GM21717 (cell line): ENCODE results near the gene SMAD7.

ENCODE experiments used
- ATAC-seq: cut with Tn5 transposase; IDR thresholded peaks from one replicate; pipeline ENCODE4 v1.9.1; 2021; ENCODE audit warnings: mild to moderate bottlenecking, moderate library complexity; ENCODE audit not compliant: unreplicated experiment

SMAD7 gene

GRCh38 chr18:48919547-48919946 lies 31.2 kb downstream of the SMAD7 start:
- ATAC-seq = no peak

DNA sequence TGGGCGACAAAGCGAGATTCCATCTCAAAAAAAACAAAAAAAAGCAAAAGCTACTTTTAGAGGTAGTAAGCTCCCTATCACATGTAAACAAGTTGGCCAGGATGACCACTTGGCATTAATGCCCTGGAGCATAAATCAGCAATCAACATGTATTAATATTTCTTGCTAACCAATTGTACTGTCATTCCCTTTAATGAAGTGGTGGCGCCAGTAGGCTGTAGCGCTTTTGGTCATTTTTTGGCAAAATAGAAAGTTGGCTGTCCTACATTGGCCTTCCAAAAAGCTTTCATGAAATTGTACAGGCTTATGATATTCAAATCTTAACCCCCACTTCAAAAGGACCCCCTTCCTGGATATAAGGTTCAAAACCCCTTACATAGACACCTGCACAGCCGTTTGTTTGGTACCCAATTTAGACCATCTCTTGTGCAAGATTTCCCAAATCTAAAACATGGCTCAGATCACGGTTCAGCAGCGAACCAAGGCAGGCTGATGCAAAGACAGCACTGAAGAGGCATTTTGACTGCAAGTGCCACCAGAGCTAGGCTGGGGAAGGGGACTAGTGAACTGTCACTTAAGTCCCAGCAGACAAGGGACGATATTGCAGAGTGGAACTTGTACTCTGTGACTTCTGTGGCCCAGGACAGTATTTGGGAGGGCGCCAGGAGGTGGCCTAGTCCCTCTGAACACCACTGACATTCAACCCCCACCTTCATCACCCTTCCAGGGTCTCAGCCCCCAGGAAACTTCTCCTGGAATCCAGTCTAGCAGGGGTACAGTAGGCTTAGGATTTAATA lies 31.9 kb downstream of the SMAD7 start:
- ATAC-seq = no peak

DNA sequence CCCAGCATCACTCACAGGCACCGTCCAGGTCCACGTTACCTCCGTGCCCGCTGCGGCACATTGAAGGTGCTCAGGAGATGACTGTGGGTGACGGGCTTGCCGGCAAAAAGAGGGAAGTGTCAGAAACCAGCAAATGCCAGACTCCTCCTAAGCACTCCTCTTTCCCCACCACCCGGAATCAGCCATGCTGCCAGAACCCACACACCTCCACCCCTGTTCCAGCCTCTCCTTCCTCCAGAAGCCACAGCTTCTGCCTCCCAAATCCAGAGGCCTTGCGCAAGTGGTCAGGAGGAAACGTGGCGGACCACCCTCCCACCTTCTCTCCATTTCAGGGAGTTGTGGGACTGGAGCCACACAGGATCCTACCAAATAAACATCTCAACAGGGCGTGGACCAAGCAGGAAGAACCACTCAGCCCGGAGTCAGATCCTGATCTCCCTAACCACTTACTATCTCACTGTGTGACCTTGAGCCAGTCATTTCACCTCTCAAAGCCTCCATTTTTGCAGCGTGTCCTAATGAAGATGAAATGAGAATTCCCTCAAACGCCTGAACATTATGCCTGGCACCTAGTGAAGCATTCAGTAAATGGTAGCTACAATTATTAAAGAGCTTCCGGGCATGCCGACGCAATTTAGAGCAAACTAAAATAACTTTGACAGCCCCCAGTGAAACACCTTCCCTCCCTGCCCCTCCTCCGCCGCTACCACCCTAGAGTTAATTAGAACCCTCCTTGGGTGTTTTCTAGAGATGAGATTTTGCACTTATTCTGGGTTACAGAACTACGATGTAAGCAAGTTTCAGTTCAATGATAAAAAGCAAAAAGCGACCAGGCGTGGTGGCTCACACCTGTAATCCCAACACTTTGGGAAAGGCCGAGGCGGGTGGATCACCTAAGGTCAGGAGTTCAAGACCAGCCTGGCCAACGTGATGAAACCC lies 32.9 kb downstream of the SMAD7 start:
- no peak for ATAC-seq

DNA sequence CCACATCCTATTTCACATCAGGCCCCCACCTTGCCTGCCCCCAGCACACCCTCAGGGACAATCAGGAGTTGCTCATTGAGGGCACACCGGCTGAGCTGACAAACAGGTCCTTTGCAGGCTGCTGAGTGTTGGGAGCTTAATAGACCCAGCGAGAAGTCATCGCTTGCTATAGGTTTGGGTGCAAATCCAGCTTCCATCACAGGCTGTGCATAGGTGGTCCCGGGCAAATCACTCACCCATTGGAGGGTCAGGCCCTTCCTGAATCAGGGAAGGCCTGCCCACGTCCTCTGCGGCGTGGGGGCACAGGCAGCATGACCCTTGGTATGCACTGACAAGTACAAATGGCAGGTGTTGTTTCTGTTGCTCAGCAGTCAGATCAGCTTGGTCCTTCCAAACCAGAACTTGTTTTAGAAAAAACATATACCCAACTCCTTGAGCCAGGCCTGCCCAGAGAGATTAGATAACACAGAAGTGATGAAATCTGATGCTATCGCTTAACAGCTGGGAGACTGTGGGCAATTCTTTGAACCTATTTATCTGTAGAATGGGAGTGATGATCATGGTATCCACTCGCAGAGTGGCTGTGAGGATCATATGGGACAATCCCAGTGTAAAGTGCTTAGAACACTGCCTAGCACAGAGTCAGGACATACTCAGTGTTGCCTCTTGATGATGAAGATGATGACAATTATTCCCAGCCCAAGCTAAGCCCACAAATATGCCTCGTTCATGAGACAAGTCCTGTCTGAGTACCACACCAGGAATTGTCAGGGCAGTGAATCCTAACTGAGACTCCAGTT lies 34.9 kb downstream of the SMAD7 start:
- ATAC-seq = no peak

GRCh38 chr18:48914581-48915251 lies 36.0 kb downstream of the SMAD7 start:
- ATAC-seq = no peak

- ATAC-seq = no peak
Observed at GRCh38 chr18:48913775-48914174, 37.0 kb downstream of the SMAD7 start.

DNA sequence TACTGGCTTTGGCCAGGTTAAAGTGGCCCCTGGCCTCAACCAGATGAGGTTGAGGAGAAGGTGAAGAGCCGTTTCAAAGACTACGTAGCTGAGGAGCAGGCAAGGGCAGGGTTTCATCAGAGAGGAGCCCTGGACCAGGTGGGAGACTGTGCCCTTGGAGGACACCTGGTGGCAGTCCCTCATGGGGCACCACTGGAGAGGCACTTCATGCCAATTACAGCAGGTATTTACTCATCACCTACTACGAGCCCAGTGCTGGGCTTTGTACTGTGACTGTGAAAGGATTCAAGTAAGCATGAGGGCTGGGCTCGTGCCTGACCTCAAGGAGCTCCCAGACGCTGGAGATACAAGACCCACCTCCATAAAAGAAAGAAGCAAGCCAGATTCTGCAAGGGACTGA lies 37.6 kb downstream of the SMAD7 start:
- ATAC-seq = no peak

DNA sequence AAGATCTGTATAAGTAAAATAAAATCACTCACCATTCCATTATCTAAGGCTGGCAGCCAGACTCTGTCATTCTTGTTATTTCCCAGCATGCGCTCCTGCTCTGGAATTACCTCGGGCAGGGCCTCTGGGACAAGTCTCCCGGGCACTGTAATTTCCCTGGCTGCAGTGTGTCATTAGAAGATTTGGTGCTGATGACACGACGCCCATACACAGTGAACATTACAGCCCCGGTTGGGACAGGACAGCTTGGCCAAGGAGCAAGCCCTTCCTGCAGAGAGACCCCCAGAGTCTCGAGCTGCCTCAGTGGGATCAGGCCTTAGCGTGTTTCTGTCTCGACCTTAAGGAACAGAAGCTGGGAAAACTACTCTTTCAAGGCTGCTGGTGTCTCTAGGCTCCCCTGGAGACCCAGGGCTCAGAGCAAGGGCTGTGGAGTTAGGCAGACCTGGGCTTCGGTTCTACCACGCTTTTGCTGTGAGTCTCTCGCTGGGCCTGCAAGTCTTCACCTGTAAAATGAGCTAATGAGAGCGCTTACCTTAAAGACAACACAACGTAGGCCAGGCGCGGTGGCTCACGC lies 39.7 kb downstream of the SMAD7 start:
- no peak for ATAC-seq

- no peak for ATAC-seq
Observed at GRCh38 chr18:48909721-48910120, 41.0 kb downstream of the SMAD7 start.

DNA sequence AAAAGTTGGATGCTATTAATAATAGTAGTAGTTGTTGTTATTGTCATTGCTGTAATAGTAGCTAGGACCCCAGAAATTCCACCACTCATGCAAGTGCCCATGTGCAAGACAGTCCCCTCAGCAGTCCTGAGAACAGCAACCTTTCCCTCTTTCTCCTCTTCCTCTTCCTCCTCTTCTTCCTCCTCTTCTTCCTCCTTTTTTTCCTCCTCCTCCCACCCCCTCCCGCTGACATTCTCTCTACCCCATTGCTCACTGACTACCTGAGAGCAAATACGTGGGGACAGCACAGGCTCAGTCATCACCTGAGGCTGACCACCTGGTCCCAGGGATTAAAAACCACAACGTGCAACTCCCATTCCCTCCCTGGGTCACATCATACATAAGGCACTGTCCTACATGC lies 41.8 kb downstream of the SMAD7 start:
- ATAC-seq = no peak

DNA sequence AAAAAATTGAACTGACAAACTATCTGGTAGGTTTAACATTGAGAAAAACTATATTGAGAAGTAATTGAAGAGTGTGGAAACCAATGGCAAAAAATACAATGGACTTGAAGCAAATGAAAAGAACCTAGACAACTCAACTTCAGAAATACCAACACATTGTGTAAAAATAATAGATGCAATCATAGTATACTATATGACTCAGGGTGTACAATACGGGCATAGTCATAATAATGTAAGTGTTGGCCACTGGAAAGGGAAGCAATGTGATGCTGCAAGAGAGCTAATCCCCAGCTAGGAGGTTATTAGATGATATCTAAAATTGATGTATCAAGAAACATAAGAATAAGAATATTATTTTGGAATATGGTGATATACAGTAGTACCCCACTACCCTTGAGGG lies 45.3 kb downstream of the SMAD7 start:
- no peak for ATAC-seq

DNA sequence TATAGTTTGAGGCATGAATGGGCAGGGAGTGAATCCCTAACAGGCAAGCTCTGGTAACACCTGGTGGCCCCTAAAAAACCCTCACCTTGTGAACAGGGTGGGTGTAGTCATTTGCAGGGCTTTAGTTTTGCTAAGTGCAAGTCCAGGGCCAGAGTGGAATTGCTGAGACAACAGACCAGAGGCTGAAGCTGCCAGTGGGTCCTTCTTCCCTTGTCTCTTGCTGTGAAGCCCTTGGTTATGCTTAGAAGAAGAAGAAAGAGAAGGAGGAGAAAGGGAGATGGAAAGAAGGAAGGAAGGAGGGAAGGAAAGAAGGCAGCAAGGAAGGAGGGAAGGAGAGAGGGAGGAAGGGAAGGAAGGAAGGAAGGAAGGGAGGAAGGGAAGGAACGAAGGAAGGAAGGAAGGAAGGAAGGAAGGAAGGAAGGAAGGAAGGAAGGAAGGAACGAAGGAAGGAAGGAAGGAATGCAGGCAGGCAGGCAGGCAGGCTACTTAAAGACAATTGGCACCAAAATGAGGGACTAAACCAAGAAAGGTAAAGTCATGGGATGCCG lies 45.8 kb downstream of the SMAD7 start:
- no peak for ATAC-seq

DNA sequence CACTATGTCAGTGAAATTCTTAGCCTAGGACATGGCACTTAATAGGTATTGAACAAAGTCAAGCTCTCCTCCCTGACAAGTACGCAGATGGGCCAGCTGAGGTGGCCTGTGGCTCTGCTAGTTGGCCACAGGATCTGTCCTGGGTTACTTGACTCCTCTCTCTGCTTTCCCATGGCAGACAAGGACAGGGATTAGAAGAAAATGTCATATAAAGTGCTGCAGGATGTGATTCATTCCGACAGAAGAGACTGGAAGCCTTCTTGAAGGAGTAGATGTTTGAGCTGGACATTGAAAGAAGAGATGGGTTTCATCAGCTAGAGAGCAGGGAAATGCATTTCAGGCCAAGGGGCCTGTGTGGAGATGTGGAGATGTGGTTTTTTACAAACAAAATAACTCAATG lies 46.7 kb downstream of the SMAD7 start:
- ATAC-seq = no peak

DNA sequence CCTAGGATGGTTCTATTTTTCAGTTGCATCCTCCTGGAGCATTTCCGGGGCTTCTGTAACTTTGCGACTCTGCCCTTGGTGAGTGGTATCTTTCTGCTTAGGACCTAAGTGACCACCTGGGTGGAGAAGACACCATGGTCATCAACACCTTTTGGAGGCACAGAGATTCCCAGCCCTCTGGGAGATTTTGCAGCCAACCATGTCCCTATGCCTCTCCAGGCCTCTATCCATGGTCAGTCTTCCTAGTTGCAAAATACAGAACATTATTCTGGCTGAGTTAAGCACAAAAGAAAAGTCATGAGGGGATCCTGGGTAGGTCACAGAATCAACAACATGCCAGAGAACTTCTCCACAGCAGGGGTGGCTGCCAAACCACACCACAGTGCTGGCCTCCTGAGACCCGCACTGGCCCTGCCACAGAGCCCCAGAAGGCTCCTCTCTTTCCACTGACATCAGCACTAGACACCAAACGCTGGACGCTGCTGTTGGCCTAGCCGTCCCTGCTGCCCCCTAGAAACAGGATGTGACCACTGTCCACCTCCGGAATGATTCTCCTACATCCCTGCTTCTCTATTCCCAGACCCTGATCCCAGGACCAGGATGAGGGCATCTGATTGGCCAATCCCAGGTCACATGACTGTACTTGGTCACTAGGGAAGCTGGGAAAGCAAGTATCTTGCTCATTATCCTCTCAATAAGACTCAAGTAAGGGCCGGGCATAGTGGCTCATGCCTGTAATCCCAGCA lies 47.7 kb downstream of the SMAD7 start:
- no peak for ATAC-seq

DNA sequence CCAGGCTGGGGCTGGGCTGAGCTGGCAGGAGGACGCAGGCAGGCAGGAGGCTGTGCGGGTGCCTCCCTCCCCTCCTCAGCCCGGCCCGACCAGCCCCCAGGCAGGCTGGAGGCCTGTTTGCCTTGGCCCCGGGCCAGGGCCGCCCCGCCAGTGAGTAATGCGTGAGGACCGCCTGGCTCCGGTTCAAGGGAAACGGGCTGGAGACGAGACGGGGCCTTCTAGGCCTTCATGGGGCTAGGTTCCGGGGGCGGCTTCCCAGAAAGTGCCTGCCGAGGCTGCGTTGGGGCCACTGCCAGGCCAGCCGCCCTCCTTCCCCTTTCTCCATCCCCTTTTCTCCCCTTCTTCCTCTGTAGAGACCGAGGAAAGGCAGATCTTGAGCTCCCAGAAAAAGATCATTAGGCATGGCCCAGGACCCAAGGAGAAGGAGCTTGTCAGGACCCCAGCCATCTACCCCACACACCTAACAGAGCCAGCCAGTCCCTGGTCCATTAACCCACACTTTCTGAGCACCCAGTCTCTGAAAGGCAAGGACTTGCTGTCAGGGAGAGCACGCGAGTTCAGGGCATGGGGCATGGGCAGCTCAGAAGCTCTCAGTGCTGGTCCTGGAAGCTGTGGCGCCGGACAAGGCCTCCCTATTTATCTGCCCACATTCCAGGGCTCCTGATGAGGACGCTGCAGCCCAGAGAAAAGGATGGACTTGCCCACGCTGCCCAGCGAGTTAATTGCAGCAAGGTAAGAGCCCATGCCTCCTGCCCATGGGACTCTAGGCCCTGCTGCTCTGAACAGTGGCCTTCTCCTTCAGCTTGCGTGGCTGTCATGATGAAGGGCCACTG lies 48.5 kb downstream of the SMAD7 start:
- no peak for ATAC-seq

GRCh38 chr18:48901145-48902022 lies 49.4 kb downstream of the SMAD7 start:
- ATAC-seq = no peak

DNA sequence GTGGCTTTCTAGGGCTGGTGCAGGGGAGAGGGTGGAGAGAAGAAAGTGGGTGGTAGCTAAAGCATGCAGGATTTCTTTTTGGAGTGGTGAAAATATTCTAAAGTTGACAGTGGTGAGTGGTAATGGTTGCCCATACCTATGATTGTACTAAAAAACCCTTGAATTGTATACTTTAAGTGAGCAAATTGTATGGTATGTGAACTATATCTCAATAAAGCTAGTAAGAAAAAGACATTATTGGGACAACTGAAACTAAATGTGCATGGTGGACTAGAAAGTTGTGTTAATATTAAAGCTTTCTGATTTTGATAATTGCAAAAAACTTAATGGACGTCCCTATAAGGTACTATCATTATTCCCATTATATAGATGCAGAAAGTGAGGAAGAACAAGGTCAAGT lies 50.3 kb downstream of the SMAD7 start:
- ATAC-seq = no peak
